Epithelial cell of proximal tubule (primary cell): Measurements from ENCODE around the gene RAB19. TPM values are rescaled to one million over a fixed set of nuclear protein-coding genes. Genes with fewer than 3 reads are reported as not detected.

ENCODE experiments used
- DNase-seq: peaks from one replicate; pipeline ENCODE4 v3.0.0-alpha.2; 2011; ENCODE audit warnings: low read depth
- H3K4me3 ChIP-seq: 2 replicates; pipeline ENCODE4 v1.5.1; 2011; ENCODE audit warnings: low read depth, mild to moderate bottlenecking, low read length
- CTCF ChIP-seq: conservative IDR thresholded peaks from 2 replicates; pipeline ENCODE4 v1.5.1; 2012; ENCODE audit warnings: low read depth, mild to moderate bottlenecking, low read length
- total RNA-seq: library from RNA; depleted of rRNA; stranded (reverse); fragments of >200 nt; gene quantifications from 2 replicates; pipeline ENCODE4 v1.2.3, GENCODE V29; 2015

The RAB19 gene
- total RNA-seq, 1 donor from 2014 or later, result 2.7 TPM

- TF ChIP-seq CTCF, result no peak
- H3K4me3 ChIP-seq, result no peak overlapping the region
- no peak for DNase-seq
These were observed 35.5 kb downstream of the RAB19 start for GRCh38 chr7:140439359-140439758.

- DNase-seq, result no peak
- no peak overlapping the region for H3K4me3 ChIP-seq
- no peak for TF ChIP-seq CTCF
These were observed 36.7 kb downstream of the RAB19 start for GRCh38 chr7:140440593-140440992.

- no peak overlapping the region for H3K4me3 ChIP-seq
- TF ChIP-seq CTCF, result no peak
- DNase-seq, result no peak
These were observed 37.7 kb downstream of the RAB19 start for GRCh38 chr7:140441519-140441918.

- TF ChIP-seq CTCF, result no peak
- no peak for DNase-seq
- no peak overlapping the region for H3K4me3 ChIP-seq
These were observed 42.6 kb downstream of the RAB19 start for GRCh38 chr7:140446467-140446866.

- TF ChIP-seq CTCF, result no peak
- no peak overlapping the region for H3K4me3 ChIP-seq
- no peak for DNase-seq
These were observed 44.0 kb downstream of the RAB19 start for GRCh38 chr7:140447841-140448240.

- no peak overlapping the region for H3K4me3 ChIP-seq
- TF ChIP-seq CTCF, result no peak
- no peak for DNase-seq
These were observed 45.1 kb downstream of the RAB19 start for GRCh38 chr7:140448781-140449480.

GRCh38 chr7:140451716-140452115 lies 47.9 kb downstream of the RAB19 start:
- H3K4me3 ChIP-seq, result no peak overlapping the region
- DNase-seq, result no peak
- TF ChIP-seq CTCF, result no peak
